GM12801 (cell line): ENCODE results near the gene SNX8.

ENCODE experiments used
- TF ChIP-seq, protein P1 (sequence below): IDR thresholded peaks from one replicate; pipeline ENCODE4 v1.5.1; 2011; ENCODE audit warnings: control low read depth; ENCODE audit not compliant: insufficient read length; ENCODE audit errors: extremely low read depth

Gene SNX8

DNA sequence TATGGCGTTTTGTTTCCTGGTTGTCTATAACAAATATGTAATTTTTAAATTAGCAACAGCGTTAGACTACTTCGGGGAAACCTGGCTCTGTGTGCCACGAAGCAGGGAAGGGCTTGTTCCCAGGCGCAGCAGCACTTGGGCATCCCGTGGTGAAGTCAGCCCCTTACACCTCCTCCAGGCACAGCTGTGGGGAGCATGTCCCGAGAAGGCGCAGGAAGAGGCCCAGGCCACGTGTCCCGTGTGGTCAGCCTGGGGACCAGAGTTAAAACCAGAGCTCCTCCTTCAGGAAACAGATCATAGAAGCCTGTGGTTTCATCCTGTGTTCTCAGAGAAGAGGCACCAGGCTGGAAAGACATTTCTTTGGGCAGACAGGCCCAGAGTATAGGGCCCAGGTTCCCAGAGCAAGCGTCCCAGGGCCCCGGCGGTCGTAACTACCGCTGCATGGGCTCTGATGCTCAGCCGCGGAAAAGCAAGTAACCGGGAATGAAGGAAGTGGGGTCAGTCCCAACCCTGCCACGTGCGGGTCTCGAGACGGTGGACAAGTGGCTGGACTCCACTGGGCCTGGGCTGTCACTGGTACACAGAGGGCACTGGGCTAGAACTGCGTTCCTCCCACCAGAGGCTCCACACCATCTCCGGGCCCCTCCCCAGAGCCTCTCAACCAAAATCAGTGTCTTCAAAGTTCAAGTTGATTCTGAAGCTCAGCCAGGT is 65.1 kb downstream of the SNX8 start:
- TF ChIP-seq, protein P1, sequence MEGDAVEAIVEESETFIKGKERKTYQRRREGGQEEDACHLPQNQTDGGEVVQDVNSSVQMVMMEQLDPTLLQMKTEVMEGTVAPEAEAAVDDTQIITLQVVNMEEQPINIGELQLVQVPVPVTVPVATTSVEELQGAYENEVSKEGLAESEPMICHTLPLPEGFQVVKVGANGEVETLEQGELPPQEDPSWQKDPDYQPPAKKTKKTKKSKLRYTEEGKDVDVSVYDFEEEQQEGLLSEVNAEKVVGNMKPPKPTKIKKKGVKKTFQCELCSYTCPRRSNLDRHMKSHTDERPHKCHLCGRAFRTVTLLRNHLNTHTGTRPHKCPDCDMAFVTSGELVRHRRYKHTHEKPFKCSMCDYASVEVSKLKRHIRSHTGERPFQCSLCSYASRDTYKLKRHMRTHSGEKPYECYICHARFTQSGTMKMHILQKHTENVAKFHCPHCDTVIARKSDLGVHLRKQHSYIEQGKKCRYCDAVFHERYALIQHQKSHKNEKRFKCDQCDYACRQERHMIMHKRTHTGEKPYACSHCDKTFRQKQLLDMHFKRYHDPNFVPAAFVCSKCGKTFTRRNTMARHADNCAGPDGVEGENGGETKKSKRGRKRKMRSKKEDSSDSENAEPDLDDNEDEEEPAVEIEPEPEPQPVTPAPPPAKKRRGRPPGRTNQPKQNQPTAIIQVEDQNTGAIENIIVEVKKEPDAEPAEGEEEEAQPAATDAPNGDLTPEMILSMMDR, result no peak

DNA sequence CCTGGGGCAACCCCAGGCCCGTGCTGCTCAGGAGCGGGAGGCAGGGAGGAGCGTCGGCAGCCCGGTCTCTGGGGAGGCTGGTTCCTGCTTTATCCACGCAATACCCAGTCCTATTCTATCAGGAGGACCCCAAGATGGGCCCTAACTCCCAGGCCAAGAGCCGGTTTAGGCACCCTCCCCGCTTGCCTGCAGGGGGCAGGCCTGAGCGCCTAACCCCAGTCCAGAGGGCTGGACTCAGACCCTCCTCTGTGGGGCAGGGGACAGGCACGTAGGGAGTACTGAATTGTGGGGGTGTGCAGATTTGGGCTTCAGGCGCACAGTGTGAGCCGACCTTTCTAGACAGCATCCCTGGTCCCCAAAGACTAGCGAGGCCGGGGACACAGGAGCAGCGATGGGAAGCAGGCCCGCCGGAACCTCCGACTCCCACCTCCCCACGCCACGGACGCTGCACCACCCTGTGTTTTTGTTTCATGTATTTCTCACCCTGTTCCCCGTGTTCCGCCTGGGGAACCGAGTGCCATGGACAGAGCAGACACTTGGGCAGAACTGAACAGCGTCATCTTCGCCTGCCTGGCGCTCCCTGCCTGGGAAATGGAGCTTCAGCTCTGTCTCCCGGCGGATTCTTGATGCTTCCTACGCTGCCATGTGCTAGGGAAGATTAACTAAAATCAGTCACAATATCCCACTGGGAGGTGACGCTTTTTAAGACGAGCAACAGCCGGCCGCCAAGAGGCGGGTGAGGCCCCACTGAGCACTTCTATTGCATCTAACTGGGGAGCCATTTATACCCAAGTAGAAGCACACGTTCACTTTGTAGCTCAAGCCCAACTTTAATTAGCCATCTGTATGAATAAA is 66.9 kb downstream of the SNX8 start:
- TF ChIP-seq, protein P1, result no peak

DNA sequence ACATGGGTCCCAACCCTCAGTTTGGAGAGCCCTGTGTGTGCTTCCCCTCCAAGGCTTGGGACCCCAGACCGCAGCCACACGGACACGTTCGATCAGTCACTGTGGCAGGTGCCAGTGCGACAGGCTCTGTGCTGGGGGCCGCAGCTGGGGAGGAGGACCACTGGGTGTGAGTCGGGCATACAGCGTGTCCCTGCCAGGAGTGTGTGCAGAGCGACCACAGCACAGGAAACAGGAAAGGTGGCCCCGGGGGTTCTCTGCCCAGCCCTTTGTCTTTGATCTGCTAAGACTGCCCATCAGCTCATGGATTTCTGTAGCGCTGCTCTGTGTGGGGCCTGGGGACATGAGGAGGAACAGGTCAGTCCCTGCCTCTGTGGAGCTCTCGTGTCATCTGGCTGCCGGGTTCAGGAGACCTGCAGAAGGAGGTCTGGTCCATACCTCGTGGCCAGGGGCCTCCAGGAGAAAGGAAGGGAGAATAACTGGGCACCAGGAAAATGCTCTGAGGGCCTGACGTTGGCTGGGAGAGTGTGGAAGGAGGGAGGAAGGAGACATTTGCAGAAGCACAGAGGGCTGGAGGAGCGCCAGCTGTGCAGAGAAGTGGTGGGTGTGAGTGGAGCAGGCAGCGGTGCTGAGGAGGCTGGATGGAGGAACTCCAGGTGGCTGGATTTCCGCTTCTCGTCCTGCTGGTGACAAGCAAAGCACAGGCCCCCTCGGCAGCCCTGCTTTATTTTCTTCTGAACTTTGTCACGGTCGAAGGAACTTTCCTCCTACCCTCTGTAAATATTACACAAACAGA is 68.2 kb downstream of the SNX8 start:
- TF ChIP-seq, protein P1, result no peak

DNA sequence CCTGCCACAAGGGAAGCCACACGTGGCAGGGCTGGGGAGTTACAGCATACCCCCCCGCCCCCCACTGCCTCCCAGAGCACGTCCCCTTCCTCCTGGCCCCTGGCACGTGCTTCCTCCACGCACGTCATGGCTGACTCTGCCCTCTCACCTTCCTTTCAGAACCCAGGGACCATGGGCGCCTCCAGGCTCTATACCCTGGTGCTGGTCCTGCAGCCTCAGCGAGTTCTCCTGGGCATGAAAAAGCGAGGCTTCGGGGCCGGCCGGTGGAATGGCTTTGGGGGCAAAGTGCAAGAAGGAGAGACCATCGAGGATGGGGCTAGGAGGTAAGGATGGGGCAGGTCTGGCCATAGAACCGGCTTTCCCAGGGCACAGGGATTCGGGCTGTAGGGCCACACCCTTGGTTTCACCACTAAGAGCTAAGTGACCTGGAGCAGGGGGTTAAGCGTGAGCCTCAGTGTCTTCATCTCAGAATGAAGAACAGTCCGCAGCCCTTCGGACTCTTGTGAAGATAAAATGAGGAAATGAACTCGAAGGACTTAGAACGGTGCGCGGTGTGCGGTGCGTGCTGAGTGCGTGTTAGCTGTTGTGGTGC is 69.7 kb downstream of the SNX8 start:
- TF ChIP-seq, protein P1, result no peak

DNA sequence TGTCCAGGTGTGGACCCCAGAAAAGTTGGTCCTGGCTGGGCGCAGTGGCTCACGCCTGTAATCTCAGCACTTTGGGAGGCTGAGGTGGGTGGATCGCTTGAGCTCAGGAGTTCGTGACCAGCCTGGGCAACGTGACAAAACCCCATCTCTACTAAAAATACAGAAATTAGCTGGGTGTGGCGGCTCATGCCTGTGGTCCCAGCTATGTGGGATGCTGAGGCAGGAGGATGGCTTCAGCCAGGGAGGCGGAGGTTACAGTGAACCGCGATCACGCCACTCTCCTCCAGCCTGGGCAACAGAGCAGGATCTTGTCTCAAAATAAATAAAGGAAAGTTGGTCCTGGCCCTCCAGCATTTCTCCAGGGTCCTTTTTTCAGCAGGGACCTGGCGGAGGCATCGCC is 70.8 kb downstream of the SNX8 start:
- TF ChIP-seq, protein P1, result no peak

DNA sequence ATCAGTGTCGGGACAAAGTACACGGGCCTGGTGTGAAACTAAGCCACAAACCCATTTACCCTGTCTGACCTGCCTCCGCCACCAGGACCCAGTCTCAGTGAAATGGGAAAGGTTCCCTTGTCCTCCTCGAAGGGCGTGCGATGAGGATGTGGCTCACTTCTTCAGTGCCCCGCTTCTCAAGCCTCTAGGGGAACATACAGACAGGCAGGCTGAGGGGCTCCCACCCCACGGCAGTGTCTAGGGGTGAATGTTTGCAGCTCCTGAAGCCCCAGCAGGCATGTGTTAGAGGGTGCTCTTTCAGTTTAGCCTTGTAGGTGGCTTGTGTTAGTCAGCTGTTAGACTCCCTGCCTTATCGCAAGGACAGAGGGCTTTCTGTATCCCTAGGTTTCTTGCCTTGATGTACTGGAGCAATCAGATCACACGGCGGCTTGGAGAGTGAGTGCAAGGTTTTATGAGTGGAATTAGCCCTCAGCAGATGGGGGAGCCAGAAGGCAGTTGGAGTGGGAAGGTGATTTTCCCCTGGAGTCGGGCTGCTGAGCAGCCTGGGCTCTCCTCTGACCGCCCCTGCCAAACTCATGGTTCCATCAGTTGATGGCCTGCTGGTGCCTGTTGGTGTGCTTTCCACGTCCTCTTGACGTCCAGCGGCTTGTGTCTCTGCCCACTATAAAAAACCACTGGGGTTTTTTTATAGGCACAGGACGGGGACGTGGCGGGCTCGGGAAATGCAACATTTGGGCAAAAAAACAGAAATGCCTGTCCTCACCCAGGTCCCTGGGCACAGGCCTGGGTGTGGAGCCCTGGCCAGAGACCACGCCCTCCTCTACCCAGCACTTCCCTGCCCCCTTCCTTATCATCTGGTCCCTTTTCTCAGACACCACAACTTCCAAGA is 71.5 kb downstream of the SNX8 start:
- TF ChIP-seq, protein P1, result no peak
